Right forelimb (tissue), 1 donor: ENCODE measurements around the gene FHDC1.

Experiments used
- DNase-seq: peaks from one replicate; pipeline ENCODE4 v3.0.0-alpha.2; 2018

The FHDC1 gene

GRCh38 chr4:152983774-152984411 lies 47.8 kb downstream of the FHDC1 start:
- DNase-seq, result no peak

- no peak for DNase-seq
Observed at GRCh38 chr4:152988721-152989553, 52.8 kb downstream of the FHDC1 start.

- no peak for DNase-seq
Observed at GRCh38 chr4:152989554-152989970, 53.4 kb downstream of the FHDC1 start.

GRCh38 chr4:152990471-152991131 lies 54.5 kb downstream of the FHDC1 start:
- no peak for DNase-seq

GRCh38 chr4:152991398-152991797 lies 55.3 kb downstream of the FHDC1 start:
- DNase-seq, result no peak

- DNase-seq, result no peak
Observed at GRCh38 chr4:152992027-152992426, 55.9 kb downstream of the FHDC1 start.

GRCh38 chr4:152992466-152992865 lies 56.3 kb downstream of the FHDC1 start:
- no peak for DNase-seq

GRCh38 chr4:152994038-152994437 lies 57.9 kb downstream of the FHDC1 start:
- DNase-seq, result no peak

- no peak for DNase-seq
Observed at GRCh38 chr4:152996111-152996571, 60.0 kb downstream of the FHDC1 start.

- no peak for DNase-seq
Observed at GRCh38 chr4:152996672-152997071, 60.5 kb downstream of the FHDC1 start.

- no peak for DNase-seq
Observed at GRCh38 chr4:152997288-152997687, 61.2 kb downstream of the FHDC1 start.

GRCh38 chr4:152997771-152998487 lies 61.8 kb downstream of the FHDC1 start:
- no peak for DNase-seq

GRCh38 chr4:152998861-152999260 lies 62.7 kb downstream of the FHDC1 start:
- DNase-seq, result no peak

GRCh38 chr4:152999346-153000075 lies 63.4 kb downstream of the FHDC1 start:
- no peak for DNase-seq

GRCh38 chr4:153000076-153000420 lies 63.9 kb downstream of the FHDC1 start:
- no peak for DNase-seq

GRCh38 chr4:153001626-153002025 lies 65.5 kb downstream of the FHDC1 start:
- DNase-seq, result no peak

GRCh38 chr4:153002110-153002509 lies 66.0 kb downstream of the FHDC1 start:
- DNase-seq, result no peak

GRCh38 chr4:153004081-153004850 lies 68.1 kb downstream of the FHDC1 start:
- no peak for DNase-seq

GRCh38 chr4:153005899-153006381 lies 69.8 kb downstream of the FHDC1 start:
- DNase-seq, result no peak

- no peak for DNase-seq
Observed at GRCh38 chr4:153008578-153009199, 72.6 kb downstream of the FHDC1 start.

GRCh38 chr4:153010146-153010545 lies 74.0 kb downstream of the FHDC1 start:
- DNase-seq, result no peak
